DND-41 (cell line): ENCODE data around the gene UPB1.

Experiments used
- CTCF ChIP-seq: IDR thresholded peaks from 2 replicates; pipeline ENCODE4 v1.5.1; 2012; ENCODE audit warnings: borderline replicate concordance, low read length, moderate library complexity, mild to moderate bottlenecking; ENCODE audit not compliant: poor library complexity, severe bottlenecking; ENCODE audit errors: extremely low read depth
- EZH2 ChIP-seq: IDR thresholded peaks from 3 replicates; pipeline ENCODE4 v1.6.1; 2012; ENCODE audit warnings: borderline replicate concordance, low read depth, mild to moderate bottlenecking, moderate library complexity, low read length, inconsistent platforms; ENCODE audit not compliant: severe bottlenecking

- TF ChIP-seq CTCF = no peak
- TF ChIP-seq EZH2 = no peak
Measured at GRCh38 chr22:24571266-24571665, 76.1 kb downstream of the UPB1 start.
